ENCODE measurements around the gene CYLD.

The CYLD gene

DNA sequence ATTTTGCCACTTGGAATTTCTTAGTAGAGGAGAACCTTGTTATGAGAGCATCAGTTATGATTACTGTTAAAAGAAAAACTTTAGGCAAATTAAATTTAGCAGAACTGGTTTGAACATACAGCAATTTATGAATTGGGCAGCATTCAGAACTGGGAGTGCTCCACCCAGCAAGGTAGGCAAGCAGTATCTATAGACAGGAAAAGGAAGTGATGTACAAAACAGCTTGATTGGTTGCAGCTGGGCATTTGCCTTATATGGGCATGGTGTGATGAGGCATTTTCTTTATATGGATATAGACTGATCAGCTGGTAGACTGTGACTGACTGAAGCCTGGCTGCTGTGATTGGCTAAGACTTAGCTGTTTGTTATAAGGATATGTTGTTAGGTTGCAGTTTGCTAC, 17.6 kb upstream of the CYLD start:
- Histone ChIP-seq H3K27me3 (ENCODE audit: control insufficient read depth, insufficient read depth, low read length) (no peaks in the 10 kb centered on the region), H2AFZ (no peak overlapping the region), H3K79me2 (no peaks in the 10 kb centered on the region), H3K4me1 (no peaks in the 10 kb centered on the region), H3K4me3 (ENCODE audit: low read depth, low read length) (no peak overlapping the region), H3K36me3 (ENCODE audit: control insufficient read depth, insufficient read depth, low read length) (no peaks in the 10 kb centered on the region), H3K27ac (no peak overlapping the region), H3K9me3 (ENCODE audit: control insufficient read depth, low read length) (no peaks in the 10 kb centered on the region), H3K4me2 (ENCODE audit: low read length) (no peak overlapping the region), H3K9ac (no peak overlapping the region)
- TF ChIP-seq, protein P1, sequence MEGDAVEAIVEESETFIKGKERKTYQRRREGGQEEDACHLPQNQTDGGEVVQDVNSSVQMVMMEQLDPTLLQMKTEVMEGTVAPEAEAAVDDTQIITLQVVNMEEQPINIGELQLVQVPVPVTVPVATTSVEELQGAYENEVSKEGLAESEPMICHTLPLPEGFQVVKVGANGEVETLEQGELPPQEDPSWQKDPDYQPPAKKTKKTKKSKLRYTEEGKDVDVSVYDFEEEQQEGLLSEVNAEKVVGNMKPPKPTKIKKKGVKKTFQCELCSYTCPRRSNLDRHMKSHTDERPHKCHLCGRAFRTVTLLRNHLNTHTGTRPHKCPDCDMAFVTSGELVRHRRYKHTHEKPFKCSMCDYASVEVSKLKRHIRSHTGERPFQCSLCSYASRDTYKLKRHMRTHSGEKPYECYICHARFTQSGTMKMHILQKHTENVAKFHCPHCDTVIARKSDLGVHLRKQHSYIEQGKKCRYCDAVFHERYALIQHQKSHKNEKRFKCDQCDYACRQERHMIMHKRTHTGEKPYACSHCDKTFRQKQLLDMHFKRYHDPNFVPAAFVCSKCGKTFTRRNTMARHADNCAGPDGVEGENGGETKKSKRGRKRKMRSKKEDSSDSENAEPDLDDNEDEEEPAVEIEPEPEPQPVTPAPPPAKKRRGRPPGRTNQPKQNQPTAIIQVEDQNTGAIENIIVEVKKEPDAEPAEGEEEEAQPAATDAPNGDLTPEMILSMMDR (IDR thresholded peaks at IDR 0.05) = no peak

DNA sequence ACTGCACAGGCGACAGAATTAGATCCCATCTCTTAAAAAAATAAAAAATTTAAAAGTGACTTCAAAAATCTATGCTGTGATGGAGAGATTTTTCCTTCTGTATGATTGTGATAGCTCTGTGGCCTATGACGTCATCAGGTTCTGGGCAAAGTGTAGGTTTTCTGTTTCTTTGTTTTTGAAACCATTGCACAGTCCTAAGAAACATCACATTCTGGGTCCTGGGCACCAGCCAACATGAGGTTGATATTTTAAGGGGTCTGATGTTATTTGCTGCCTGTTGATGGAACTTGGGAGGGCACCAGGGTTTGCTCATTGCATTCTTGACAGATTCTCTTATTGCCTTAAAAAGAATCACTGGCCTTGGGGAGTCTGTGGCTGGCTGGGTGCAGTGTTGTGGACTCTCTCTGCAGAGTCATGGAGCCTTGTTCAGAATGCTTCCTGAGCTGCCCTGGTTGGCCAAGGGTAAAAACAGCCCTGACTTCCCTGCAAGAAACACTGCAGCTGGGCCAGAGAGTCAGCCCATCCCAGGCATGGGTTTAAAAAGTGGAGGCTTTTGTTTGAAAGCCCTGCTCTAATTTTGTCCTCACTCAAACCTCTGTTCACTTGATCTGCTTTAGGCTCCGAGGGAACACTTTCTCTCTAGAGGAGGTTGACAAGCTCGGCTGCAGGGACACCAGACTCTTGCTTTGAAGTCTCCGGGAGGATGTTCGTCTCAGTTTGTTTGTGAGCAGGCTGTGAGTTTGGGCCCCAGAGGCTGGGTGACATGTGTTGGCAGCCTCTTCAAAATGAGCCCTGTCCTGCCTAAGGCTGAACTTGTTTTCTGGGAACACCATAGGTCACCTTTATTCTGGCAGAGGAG, 10.5 kb upstream of the CYLD start:
- H3K4me3 ChIP-seq (ENCODE audit: low read depth, low read length) = no peak overlapping the region
- TF ChIP-seq, protein P1 (IDR thresholded peaks at IDR 0.05) = no peak
- no peak overlapping the region for H2AFZ ChIP-seq
- no peaks in the 10 kb centered on the region for H3K4me1 ChIP-seq
- no peaks in the 10 kb centered on the region for H3K36me3 ChIP-seq (ENCODE audit: control insufficient read depth, insufficient read depth, low read length)
- no peak overlapping the region for H3K4me2 ChIP-seq (ENCODE audit: low read length)
- H3K27me3 ChIP-seq (ENCODE audit: control insufficient read depth, insufficient read depth, low read length) = no peaks in the 10 kb centered on the region
- no peaks in the 10 kb centered on the region for H3K79me2 ChIP-seq
- H3K9me3 ChIP-seq (ENCODE audit: control insufficient read depth, low read length) = no peaks in the 10 kb centered on the region
- H3K27ac ChIP-seq = no peak overlapping the region
- H3K9ac ChIP-seq = no peak overlapping the region

DNA sequence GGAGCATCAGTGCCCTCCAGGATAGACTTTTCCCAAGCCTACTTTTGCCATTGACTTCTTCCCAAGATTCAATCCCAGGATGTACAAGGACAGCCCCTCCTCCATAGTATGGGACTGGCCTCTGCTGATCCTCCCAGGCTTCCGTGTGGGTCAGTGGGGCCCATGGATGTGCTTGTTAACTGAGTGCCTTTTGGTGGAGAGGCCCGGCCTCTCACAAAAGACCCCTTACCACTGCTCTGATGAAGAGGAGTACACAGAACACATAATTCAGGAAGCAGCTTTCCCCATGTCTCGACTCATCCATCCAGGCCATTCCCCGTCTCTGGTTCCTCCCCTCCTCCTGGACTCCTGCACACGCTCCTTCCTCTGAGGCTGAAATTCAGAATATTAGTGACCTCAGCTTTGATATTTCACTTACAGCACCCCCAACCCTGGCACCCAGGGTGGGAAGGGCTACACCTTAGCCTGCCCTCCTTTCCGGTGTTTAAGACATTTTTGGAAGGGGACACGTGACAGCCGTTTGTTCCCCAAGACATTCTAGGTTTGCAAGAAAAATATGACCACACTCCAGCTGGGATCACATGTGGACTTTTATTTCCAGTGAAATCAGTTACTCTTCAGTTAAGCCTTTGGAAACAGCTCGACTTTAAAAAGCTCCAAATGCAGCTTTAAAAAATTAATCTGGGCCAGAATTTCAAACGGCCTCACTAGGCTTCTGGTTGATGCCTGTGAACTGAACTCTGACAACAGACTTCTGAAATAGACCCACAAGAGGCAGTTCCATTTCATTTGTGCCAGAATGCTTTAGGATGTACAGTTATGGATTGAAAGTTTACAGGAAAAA, 9.7 kb upstream of the CYLD start:
- Histone ChIP-seq H3K9ac (no peak overlapping the region), H3K36me3 (ENCODE audit: control insufficient read depth, insufficient read depth, low read length) (no peaks in the 10 kb centered on the region)

DNA sequence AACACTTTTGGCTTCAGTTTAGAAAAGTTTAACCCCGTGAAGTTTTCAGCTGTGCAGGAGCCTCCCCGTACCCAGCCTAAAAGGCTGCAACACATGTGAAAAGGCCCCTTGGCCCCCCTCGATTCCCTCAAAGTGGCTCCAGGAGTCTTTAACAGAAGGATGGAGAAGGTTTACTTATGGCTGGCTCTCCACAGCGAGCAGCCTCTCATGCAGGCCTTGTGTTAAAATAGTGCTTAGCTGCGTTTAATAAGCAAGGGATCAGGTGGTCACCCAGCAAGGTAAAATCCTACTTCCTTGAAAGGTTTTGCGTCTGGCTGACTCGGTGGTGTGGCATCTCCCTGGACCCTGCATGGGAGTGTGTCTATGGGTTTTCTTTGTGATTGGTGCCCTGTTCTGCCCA, 8.4 kb upstream of the CYLD start:
- no peaks in the 10 kb centered on the region for H3K27me3 ChIP-seq (ENCODE audit: control insufficient read depth, insufficient read depth, low read length)
- TF ChIP-seq, protein P1 (IDR thresholded peaks at IDR 0.05) = no peak
- no peaks in the 10 kb centered on the region for H3K79me2 ChIP-seq
- H3K27ac ChIP-seq = no peak overlapping the region
- H2AFZ ChIP-seq = no peak overlapping the region
- H3K4me3 ChIP-seq (ENCODE audit: low read depth, low read length) = no peak overlapping the region
- no peaks in the 10 kb centered on the region for H3K4me1 ChIP-seq
- no peak overlapping the region for H3K9ac ChIP-seq
- no peaks in the 10 kb centered on the region for H3K36me3 ChIP-seq (ENCODE audit: control insufficient read depth, insufficient read depth, low read length)
- no peak overlapping the region for H3K4me2 ChIP-seq (ENCODE audit: low read length)
- no peaks in the 10 kb centered on the region for H3K9me3 ChIP-seq (ENCODE audit: control insufficient read depth, low read length)

More for the DNA sequence above, 9.7 kb upstream of the CYLD start:
- TF ChIP-seq, protein P1 (IDR thresholded peaks at IDR 0.05) = no peak
- H3K27ac ChIP-seq = no peak overlapping the region
- H3K9me3 ChIP-seq (ENCODE audit: control insufficient read depth, low read length) = no peaks in the 10 kb centered on the region
- H3K4me1 ChIP-seq = no peaks in the 10 kb centered on the region
- H3K4me3 ChIP-seq (ENCODE audit: low read depth, low read length) = no peak overlapping the region
- H2AFZ ChIP-seq = no peak overlapping the region
- H3K4me2 ChIP-seq (ENCODE audit: low read length) = no peak overlapping the region
- no peaks in the 10 kb centered on the region for H3K27me3 ChIP-seq (ENCODE audit: control insufficient read depth, insufficient read depth, low read length)
- H3K79me2 ChIP-seq = no peaks in the 10 kb centered on the region

Data from parathyroid adenoma (tissue), 2 donors.